Trophoblast cell (in vitro differentiated cells and primary cell): Measurements from ENCODE around the gene DRD2.

Experiments
- DNase-seq, 2 donors: peaks; one replicate each; pipeline ENCODE4 v3.0.0-alpha.2; 2016
- H2AFZ ChIP-seq: 2 replicates; pipeline ENCODE4 v1.6.1; 2013; ENCODE audit warnings: low read length, moderate library complexity, mild to moderate bottlenecking; ENCODE audit not compliant: insufficient read depth, poor library complexity
- H2AK5ac ChIP-seq: 2 replicates; pipeline ENCODE4 v1.6.1; 2013; ENCODE audit warnings: mild to moderate bottlenecking, low read length
- H2BK120ac ChIP-seq: 2 replicates; pipeline ENCODE4 v1.6.1; 2013; ENCODE audit warnings: low read length, mild to moderate bottlenecking, moderate library complexity; ENCODE audit not compliant: insufficient read depth, poor library complexity
- H2BK12ac ChIP-seq: 2 replicates; pipeline ENCODE4 v1.6.1; 2013; ENCODE audit warnings: mild to moderate bottlenecking, low read length, moderate library complexity
- H2BK5ac ChIP-seq: 2 replicates; pipeline ENCODE4 v1.6.1; 2013; ENCODE audit warnings: low read length, low read depth, moderate library complexity, mild to moderate bottlenecking; ENCODE audit not compliant: poor library complexity
- H3K14ac ChIP-seq: 2 replicates; pipeline ENCODE4 v1.6.1; 2013; ENCODE audit warnings: mild to moderate bottlenecking, low read length
- H3K18ac ChIP-seq: 2 replicates; pipeline ENCODE4 v1.6.1; 2013; ENCODE audit warnings: mild to moderate bottlenecking, low read length
- H3K23ac ChIP-seq: 2 replicates; pipeline ENCODE4 v1.6.1; 2013; ENCODE audit warnings: low read length
- H3K27ac ChIP-seq: 2 replicates; pipeline ENCODE4 v1.5.1; 2013; ENCODE audit warnings: low read depth, mild to moderate bottlenecking, inconsistent platforms, low read length, moderate library complexity
- H3K27me3 ChIP-seq: 2 replicates; pipeline ENCODE4 v1.6.1; 2013; ENCODE audit warnings: inconsistent platforms, mild to moderate bottlenecking, low read length, moderate library complexity; ENCODE audit not compliant: insufficient read depth
- H3K36me3 ChIP-seq, 2 experiments: 1 replicate in 1 of 2; 2 replicates in 1 of 2; pipeline ENCODE4 v1.6.1; 2013; ENCODE audit warnings: low read length in 2 of 2, mild to moderate bottlenecking in 2 of 2, moderate library complexity in 1 of 2; ENCODE audit not compliant: insufficient read depth in 2 of 2, control insufficient read depth in 1 of 2
- H3K4ac ChIP-seq: 2 replicates; pipeline ENCODE4 v1.6.1; 2013; ENCODE audit warnings: low read depth, mild to moderate bottlenecking, low read length, moderate library complexity
- H3K4me1 ChIP-seq, 2 experiments: 1 replicate in 1 of 2; 2 replicates in 1 of 2; pipeline ENCODE4 v1.6.1; 2013; ENCODE audit warnings: low read length in 2 of 2, mild to moderate bottlenecking in 2 of 2, moderate library complexity in 1 of 2; ENCODE audit not compliant: insufficient read depth in 2 of 2, control insufficient read depth in 1 of 2
- H3K4me2 ChIP-seq: 2 replicates; pipeline ENCODE4 v1.6.1; 2013; ENCODE audit warnings: inconsistent platforms, mild to moderate bottlenecking, low read length, moderate library complexity
- H3K4me3 ChIP-seq: 2 replicates; pipeline ENCODE4 v1.5.1; 2013; ENCODE audit warnings: mild to moderate bottlenecking, low read depth, low read length, inconsistent platforms
- H3K79me1 ChIP-seq: one replicate; pipeline ENCODE4 v1.6.1; 2013; ENCODE audit warnings: low read length
- H3K79me2 ChIP-seq: 2 replicates; pipeline ENCODE4 v1.6.1; 2013; ENCODE audit warnings: low read length, mild to moderate bottlenecking; ENCODE audit not compliant: control insufficient read depth, insufficient read depth, poor library complexity
- H3K9ac ChIP-seq: 2 replicates; pipeline ENCODE4 v1.6.1; 2013; ENCODE audit warnings: mild to moderate bottlenecking, low read length
- H3K9me3 ChIP-seq: 2 replicates; pipeline ENCODE4 v1.6.1; 2013; ENCODE audit warnings: low read depth, mild to moderate bottlenecking, control low read depth, inconsistent platforms, low read length; ENCODE audit not compliant: insufficient read depth
- H4K12ac ChIP-seq: 2 replicates; pipeline ENCODE4 v1.6.1; 2013; ENCODE audit warnings: low read depth, mild to moderate bottlenecking, low read length, moderate library complexity
- H4K8ac ChIP-seq: 2 replicates; pipeline ENCODE4 v1.6.1; 2013; ENCODE audit warnings: low read depth, mild to moderate bottlenecking, low read length, moderate library complexity
- H4K91ac ChIP-seq: one replicate; pipeline ENCODE4 v1.6.1; 2013; ENCODE audit warnings: low read depth, mild to moderate bottlenecking, low read length, moderate library complexity
- WGBS: extraction: QIAGEN DNeasy Blood & Tissue Kit; methylation state at CpG from one replicate; pipeline ENCODE4 v1.1.7; 2013; ENCODE audit warnings: missing lambda C conversion rate; ENCODE audit not compliant: insufficient read length, insufficient coverage; ENCODE audit errors: extremely low coverage; 5-methylcytosine and 5-hydroxymethylcytosine counted together

The DRD2 gene

DNA sequence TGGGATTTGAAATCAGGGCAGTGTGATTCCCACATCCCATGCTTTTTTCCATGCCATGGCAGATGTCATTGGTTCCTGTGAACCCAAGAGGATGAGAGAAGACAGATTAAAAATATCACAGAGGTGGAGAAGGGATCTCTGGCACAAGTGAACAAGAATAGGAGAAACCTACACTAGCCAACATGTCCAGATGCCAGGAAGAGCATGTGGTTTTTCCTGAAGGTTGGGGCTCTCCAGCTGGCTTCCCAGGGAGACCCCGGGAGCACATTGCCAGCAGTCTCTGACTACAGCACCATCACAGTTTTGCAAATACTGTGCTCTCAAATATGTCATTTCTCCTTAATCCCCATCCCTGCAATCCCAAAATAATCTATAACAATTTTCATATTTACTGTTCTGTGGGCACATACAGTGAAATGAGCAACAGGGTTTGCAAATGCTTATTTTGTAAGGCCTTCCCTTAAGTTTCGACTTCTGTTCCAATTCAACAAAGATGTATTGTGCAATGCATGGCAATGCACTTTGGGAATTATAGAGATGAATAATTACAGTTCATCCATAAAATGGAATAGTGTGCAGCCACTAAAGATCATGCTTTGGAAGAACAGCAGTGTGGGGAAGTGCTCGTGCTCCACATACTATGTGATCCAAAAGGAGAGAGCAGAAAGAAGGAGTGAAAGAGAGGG lies 82.8 kb downstream of the DRD2 start:
- no peak overlapping the region for H3K14ac ChIP-seq
- H3K4ac ChIP-seq: no peak overlapping the region
- H3K79me2 ChIP-seq: peaks cover 4% of the 10 kb centered on the region
- no peak overlapping the region for H3K9ac ChIP-seq
- no peak overlapping the region for H2AK5ac ChIP-seq
- DNase-seq: no peak
- no peaks in the 10 kb centered on the region for H3K27me3 ChIP-seq
- no peak overlapping the region for H2BK12ac ChIP-seq
- WGBS: no CpG with 5 or more reads among the region's 3 CpGs
- H4K8ac ChIP-seq: no peak overlapping the region
- no peak overlapping the region for H2BK120ac ChIP-seq
- H2AFZ ChIP-seq: no peak overlapping the region
- H3K18ac ChIP-seq: no peak overlapping the region
- H3K79me1 ChIP-seq: peaks cover 4% of the 10 kb centered on the region
- no peak overlapping the region for H3K4me3 ChIP-seq
- H3K9me3 ChIP-seq: no peaks in the 10 kb centered on the region
- no peak overlapping the region for H3K27ac ChIP-seq
- no peak overlapping the region for H2BK5ac ChIP-seq
- H3K23ac ChIP-seq: no peak overlapping the region
- no peak overlapping the region for H3K4me2 ChIP-seq
- no peaks in the 10 kb centered on the region for H3K36me3 ChIP-seq
- peaks cover 6 to 9% of the 10 kb centered on the region in 2 experiments for H3K4me1 ChIP-seq
- H4K91ac ChIP-seq: no peak overlapping the region
- H4K12ac ChIP-seq: no peak overlapping the region

DNA sequence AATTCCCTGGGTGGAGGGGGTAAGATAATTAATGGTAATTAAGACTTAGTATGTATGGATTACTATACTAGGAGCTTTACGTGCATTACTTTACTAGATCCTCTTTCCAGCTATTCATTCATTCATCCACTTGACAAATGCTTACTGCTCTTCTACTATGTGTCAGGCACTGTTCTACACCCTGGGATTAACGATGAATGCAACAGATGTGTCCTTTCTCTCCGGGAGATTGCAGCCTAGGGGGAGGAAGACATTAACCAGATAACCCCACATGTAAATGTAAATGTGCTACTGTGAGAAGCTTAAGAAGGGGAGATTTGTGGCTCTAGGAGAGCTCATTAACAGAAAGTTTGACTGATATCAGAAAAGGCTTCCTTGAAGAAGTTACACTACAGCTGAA lies 85.9 kb downstream of the DRD2 start:
- H4K91ac ChIP-seq: no peak overlapping the region
- H3K23ac ChIP-seq: no peak overlapping the region
- no peak overlapping the region for H3K27ac ChIP-seq
- H3K4ac ChIP-seq: no peak overlapping the region
- H3K79me2 ChIP-seq: peaks cover 4% of the 10 kb centered on the region
- H3K79me1 ChIP-seq: peaks cover 21% of the 10 kb centered on the region
- H2AFZ ChIP-seq: no peak overlapping the region
- no peak overlapping the region for H3K9ac ChIP-seq
- H2BK12ac ChIP-seq: no peak overlapping the region
- H4K12ac ChIP-seq: no peak overlapping the region
- H3K4me2 ChIP-seq: no peak overlapping the region
- no peaks in the 10 kb centered on the region for H3K9me3 ChIP-seq
- H3K4me1 ChIP-seq: peaks cover 25 to 29% of the 10 kb centered on the region in 2 experiments
- H2BK5ac ChIP-seq: no peak overlapping the region
- H2BK120ac ChIP-seq: no peak overlapping the region
- no peak for DNase-seq
- WGBS: no CpG with 5 or more reads among the region's 3 CpGs
- no peak overlapping the region for H3K4me3 ChIP-seq
- H4K8ac ChIP-seq: no peak overlapping the region
- no peaks in the 10 kb centered on the region for H3K27me3 ChIP-seq
- no peak overlapping the region for H2AK5ac ChIP-seq
- no peak overlapping the region for H3K18ac ChIP-seq
- H3K36me3 ChIP-seq: no peaks in the 10 kb centered on the region
- H3K14ac ChIP-seq: no peak overlapping the region

DNA sequence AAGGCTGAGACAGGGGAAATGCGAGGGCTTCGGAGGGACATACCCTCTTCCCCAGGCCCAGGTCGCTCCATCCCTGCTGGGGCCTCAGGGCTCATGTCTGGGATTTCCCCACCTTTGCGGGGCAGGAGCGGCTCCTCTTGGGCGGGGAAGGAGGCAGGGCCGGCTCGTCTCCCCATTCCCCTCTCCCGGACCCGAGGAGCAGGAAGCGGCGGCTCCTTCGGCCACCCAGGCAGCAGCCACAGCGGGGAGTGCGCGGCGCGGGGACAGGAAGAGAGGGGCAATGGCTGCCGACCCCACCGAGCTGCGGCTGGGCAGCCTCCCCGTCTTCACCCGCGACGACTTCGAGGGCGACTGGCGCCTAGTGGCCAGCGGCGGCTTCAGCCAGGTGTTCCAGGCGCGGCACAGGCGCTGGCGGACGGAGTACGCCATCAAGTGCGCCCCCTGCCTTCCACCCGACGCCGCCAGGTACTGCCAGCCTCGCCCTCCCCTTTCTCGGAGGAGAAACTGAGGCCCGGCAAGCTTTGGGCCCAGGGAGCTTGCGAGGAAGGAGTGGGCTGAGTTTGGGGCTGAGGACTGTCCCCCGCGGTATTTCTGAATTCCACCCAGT lies 87.5 kb downstream of the DRD2 start, which contains the start of gene ANKK1:
TSS of gene ANKK1 (plus strand) at position 175 of the 607 bp plus-strand sequence. CDS start at position 281, 106 bp downstream.
- WGBS: no CpG with 5 or more reads among the region's 46 CpGs
- Histone ChIP-seq H3K9ac (no peak within 1 kb of the TSS), H3K4me1 (peaks cover 25 to 29% of the 10 kb centered on the region in 2 experiments), H3K23ac (no peak within 1 kb of the TSS), H3K36me3 (no peaks in the 10 kb centered on the region), H4K8ac (peak within 1 kb of the TSS; percentile 86), H4K12ac (peak within 1 kb of the TSS; percentile 56), H2AK5ac (peak within 1 kb of the TSS; percentile 55), H2BK120ac (peak within 1 kb of the TSS; percentile 79), H3K9me3 (no peaks in the 10 kb centered on the region), H3K14ac (peak within 1 kb of the TSS; percentile 75), H2BK5ac (peak within 1 kb of the TSS; percentile 48), H3K4ac (peak within 1 kb of the TSS; percentile 55), H4K91ac (peak within 1 kb of the TSS; percentile 80), H3K27me3 (no peaks in the 10 kb centered on the region), H2AFZ (peak within 1 kb of the TSS; percentile 67), H3K79me2 (peaks cover 4% of the 10 kb centered on the region), H3K4me3 (peak within 1 kb of the TSS; percentile 3), H3K4me2 (peak within 1 kb of the TSS; percentile 78), H3K27ac (no peak within 1 kb of the TSS), H3K79me1 (peaks cover 21% of the 10 kb centered on the region), H2BK12ac (peak within 1 kb of the TSS; percentile 76), H3K18ac (peak within 1 kb of the TSS; percentile 56)
- DNase-seq: peak; percentile 18 to 39

DNA sequence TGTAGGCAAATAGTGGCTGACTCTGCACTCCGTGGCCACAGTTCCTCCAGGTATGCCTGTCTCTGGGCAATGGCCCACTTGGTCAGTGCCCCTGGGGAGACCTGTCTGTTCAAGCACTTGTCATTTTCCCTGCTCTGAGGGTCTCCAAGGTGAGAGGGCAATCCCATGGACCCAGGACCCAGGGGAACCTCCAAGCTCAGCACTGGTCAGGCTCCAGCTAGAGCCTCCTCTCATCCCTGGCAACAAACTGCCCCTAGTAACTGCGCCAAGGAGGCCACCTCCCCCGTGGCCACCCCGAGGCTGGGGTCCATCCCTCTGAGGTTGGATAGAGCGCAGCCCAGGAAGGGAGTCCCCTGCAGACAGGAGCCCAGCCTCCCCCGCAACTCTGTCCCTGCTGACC lies 88.3 kb downstream of the DRD2 start:
- H3K27me3 ChIP-seq: no peaks in the 10 kb centered on the region
- no CpG with 5 or more reads among the region's 6 CpGs for WGBS
- no peaks in the 10 kb centered on the region for H3K9me3 ChIP-seq

More for the DNA sequence above, 88.3 kb downstream of the DRD2 start:
- no peaks in the 10 kb centered on the region for H3K36me3 ChIP-seq
- H2BK5ac ChIP-seq: peak overlapping the region; percentile 17
- H2BK12ac ChIP-seq: peak overlapping the region; percentile 76
- H3K79me2 ChIP-seq: peaks cover 4% of the 10 kb centered on the region
- peak overlapping the region; percentile 36 for H3K14ac ChIP-seq
- peak overlapping the region; percentile 55 for H2AK5ac ChIP-seq
- H3K4me2 ChIP-seq: no peak overlapping the region
- no peak overlapping the region for H4K12ac ChIP-seq
- no peak overlapping the region for H3K4me3 ChIP-seq
- H3K79me1 ChIP-seq: peaks cover 21% of the 10 kb centered on the region
- H3K23ac ChIP-seq: no peak overlapping the region
- peak overlapping the region; percentile 5 for H2BK120ac ChIP-seq
- H3K4me1 ChIP-seq: peaks cover 25 to 29% of the 10 kb centered on the region in 2 experiments
- DNase-seq: no peak
- no peak overlapping the region for H3K4ac ChIP-seq
- no peak overlapping the region for H3K27ac ChIP-seq
- peak overlapping the region; percentile 56 for H3K18ac ChIP-seq
- no peak overlapping the region for H2AFZ ChIP-seq
- no peak overlapping the region for H3K9ac ChIP-seq
- peak overlapping the region; percentile 80 for H4K91ac ChIP-seq
- H4K8ac ChIP-seq: peak overlapping the region; percentile 29
